Skin of body (tissue), 2 donors: Measurements from ENCODE around the gene METTL23. TPM values are rescaled to one million over a fixed set of nuclear protein-coding genes. Genes with fewer than 3 reads are reported as not detected.
A peak's percentile ranks its signal among the peaks of the same experiment; 100 is the strongest.
"Not testable (repeated sequence)": the region's sequence is repeated elsewhere in the genome, so short reads cannot be mapped to it uniquely, and the experiment has no call there.

Experiments
- DNase-seq: peaks from one replicate; lab custom pipeline; 2025; lab: John Stamatoyannopoulos, UW
- total RNA-seq: library from RNA; depleted of rRNA; stranded (reverse); fragments of >200 nt; gene quantifications from one replicate; pipeline ENCODE4 v1.2.3, GENCODE V29; 2014

METTL23 gene
- total RNA-seq, 1 donor from 2014 or later, result 18.1 TPM

GRCh38 chr17:76695059-76695831 lies 31.4 kb upstream of the METTL23 start:
- DNase-seq, result no peak

DNA sequence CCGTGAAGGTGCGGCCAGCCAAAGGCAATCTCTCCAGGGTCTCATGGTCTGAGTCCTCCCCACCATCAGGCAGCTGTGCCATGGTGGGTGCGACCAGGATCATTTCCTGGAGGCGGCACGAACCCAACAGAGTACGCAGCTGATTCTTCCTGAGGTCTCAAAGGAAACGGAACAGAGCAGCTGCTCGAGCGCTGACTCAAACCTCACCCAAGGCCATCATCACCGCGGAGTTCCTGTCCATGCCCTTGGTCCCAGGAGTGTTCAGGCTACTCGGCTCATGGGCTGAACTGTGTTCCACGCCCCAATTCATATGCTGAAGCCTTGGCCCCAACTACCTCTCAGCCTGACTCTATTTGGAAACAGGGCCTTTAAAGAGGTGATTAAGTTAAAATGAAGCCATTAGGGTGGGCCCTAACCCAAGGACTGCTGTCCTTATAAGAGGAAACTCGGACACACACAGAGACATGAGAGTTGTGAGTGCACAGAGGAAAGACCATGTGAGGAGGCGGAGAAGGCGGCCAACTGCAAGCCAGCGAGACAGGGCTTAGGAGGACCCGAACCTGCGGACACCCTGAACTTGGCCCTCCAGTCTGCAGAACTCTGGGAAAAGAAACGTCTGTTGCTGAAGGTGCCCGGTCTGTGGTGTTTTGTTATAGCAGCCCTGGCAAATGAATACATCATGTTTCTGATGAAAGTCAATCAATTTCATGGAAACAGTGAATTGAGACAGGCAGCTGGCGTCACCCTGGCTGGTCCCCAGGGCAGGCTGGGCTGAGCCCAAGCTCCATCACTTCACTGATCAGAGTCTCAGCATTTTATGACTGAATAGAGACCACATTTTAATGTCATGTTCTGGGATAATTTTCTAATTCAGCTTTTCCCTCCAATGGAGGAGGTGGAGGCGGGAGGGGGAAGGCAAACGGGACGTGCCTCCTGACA lies 29.6 kb upstream of the METTL23 start:
- DNase-seq, result no peak

GRCh38 chr17:76697702-76698465 lies 28.8 kb upstream of the METTL23 start:
- DNase-seq, result no peak

GRCh38 chr17:76698466-76698977 lies 28.1 kb upstream of the METTL23 start:
- DNase-seq, result not testable (repeated sequence)

DNA sequence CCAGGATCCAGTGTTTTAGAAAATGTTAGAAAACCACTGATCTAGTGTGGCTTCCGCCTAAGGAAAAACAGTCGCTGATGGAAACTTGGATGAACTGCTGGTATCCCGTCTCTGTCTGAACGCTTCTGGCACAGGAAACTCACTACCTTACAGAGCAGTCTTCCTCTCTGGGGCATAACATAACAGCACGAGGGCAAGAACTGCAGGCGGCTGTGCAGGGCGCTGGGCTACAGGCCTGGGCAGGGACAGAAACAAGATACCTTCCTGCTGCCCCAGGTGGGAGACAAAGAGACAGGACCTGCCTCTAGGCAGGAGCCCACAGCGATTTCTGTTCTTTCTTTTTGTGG lies 26.4 kb upstream of the METTL23 start:
- peak; percentile 19 for DNase-seq

- peak; percentile 74 for DNase-seq
These were observed 25.8 kb upstream of the METTL23 start for GRCh38 chr17:76700617-76701470.

GRCh38 chr17:76701471-76701967 lies 25.1 kb upstream of the METTL23 start:
- no peak for DNase-seq

DNA sequence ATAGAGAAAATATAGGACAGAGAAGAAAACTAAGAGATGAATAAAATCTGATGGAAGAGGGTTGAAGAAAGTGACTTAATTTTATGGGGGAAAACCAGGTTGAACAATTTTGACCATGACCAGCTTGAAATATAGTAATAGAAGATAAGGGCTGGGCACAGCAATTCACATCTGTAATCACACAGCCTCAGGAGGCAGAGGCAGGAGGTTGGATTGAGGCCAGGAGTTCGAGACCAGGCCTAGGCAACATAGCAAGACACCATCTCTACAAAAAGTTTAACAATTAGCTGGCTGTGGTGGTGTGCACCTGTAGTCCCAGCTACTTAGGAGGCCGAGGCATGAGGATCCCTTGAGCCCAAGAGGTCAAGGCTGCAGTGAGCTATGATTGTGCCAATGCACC lies 24.6 kb upstream of the METTL23 start:
- DNase-seq, result no peak

GRCh38 chr17:76702941-76703637 lies 23.6 kb upstream of the METTL23 start:
- DNase-seq, result no peak

- no peak for DNase-seq
These were observed 21.8 kb upstream of the METTL23 start for GRCh38 chr17:76704805-76705204.

DNA sequence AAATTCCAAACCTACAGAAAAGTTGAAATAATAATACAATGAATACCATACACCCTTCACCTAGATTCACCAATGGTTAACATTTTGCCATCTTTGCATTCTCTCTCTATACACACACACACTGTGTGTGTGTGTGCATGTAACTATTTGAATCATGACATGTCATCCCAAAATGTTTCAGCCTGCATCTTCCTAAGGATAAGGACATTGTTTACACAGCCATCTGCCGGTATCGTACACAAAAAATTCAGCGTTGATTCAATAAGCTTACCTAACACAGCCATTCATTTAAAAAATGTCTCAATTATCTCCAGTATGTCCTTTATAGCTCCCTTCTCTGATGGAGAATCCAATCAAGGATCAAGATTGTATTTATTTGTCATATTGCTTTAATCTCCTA lies 19.8 kb upstream of the METTL23 start:
- no peak for DNase-seq

DNA sequence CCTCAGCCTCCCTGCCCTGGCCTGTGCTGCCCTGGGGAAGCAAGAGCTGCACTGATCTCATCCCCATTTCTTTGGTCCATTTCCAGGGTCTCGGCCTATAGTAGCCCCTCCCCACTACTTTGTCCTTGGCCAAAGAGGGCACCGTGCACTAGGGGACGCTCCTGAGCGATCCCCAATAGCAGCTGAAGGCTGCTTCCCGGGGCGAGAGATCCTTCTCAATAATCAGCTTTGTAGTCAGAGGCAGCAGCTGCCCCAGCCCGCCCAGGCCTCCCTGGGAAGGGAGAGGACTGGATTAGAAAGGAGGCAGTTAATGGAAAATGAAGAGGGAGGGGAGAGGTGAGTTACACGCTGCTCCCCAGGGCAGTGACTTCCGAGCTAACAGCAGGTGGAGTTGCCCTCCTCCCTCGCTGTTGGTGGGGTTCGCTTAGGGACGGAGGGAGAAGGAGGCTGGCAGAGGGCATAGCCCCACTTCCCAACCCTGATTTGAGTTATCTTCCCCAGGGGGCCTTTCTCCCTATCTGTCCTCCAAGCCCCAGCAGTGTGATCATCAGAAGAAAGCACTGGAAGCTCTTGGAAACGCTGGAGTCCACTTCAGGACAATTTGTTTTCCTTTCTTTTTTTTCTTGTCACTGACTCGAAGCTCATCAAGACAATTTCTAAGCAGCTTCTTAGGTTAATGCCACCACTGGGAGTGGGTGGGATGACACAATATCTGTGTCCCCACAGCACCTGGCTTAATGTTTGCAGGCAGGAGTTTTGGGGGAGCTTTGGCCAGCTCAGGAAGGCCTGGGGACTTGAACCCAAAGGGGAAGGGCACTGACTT lies 18.4 kb upstream of the METTL23 start:
- peak; percentile 14 for DNase-seq

DNA sequence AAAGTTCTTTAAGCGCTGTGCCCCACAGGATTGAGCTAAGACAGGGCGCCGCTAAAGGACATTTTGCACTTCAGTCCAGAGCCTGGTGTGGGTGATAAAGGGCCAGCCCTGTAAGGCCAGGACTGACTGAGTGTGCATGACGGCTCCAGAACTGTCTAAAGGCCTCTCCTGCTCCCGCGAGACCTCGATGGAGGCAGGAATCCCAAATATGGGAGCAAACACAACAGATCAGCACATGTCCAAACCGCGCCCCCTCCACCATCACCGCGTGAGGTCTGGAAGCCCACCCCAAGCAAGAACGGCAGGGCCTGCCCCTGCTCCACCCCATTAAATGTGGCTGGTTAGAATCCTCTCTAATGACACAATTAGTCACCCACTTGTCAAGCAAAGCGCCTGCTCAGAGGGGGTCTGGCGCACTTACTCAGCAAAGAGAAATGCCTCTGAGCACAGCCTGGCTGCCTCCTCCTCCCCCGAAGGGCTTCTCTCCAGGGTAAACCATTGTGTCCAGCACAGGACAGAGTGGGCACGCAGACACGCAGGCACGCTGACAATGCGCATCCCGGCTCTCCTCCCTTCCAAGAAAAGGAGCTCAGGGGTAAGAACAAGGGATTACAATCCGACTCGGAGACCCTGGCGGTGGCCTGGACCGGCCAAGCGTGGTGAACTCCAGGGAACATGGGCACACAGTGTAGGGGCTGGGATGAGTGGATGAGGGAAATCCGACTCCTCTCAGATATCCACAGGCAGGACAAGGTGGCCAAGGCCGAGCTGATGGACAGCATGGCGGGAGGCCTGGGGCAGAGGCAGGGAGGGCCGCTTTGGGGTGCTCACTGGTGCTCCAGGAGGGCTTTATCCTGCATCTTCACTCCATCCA lies 17.3 kb upstream of the METTL23 start:
- peak; percentile 84 for DNase-seq

DNA sequence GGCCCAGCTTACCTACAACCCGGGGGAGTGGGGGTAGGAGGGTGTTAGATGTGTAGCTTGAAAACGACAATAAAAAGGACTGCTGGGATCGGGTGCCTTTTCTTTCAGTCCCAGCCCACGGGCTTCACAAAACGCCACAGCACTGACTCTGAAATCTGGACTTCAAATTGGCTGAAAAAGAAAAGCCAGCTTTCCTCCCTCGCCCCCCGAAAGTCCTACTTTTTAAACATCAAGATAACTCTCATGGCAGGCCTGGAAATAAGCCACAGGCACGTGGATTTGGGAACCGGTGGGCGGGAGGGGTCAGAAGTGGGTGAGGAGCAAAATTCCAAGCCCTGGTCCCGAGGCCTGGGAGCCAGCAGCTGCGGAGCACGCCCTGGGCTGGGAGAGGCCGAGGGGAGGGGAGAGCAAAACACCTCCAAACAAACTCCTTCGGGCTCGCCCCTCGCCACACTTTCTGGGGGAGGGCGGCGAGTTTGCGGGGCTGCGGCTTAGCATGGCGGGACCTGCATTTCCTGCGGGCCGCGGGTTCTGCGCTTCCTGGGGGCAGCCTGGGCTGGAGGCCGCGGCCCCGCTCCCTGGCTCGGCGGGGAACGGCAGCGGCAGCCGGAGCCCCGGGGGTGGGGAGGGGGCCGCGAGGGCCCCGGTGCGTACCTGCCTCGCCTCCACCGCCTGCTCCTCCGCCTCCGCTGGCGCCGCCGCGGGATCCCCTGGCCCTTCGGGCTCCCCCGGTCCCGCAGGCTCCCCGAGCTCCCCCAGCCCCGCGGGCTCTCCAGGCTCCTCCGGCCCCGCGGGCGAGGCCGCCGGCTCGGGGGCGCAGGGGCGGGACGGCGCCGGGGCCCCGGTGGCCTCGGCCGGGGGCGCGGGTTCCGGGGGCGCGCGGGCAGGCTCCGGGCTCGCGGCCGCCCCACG lies 16.4 kb upstream of the METTL23 start:
- not testable (repeated sequence) for DNase-seq

DNA sequence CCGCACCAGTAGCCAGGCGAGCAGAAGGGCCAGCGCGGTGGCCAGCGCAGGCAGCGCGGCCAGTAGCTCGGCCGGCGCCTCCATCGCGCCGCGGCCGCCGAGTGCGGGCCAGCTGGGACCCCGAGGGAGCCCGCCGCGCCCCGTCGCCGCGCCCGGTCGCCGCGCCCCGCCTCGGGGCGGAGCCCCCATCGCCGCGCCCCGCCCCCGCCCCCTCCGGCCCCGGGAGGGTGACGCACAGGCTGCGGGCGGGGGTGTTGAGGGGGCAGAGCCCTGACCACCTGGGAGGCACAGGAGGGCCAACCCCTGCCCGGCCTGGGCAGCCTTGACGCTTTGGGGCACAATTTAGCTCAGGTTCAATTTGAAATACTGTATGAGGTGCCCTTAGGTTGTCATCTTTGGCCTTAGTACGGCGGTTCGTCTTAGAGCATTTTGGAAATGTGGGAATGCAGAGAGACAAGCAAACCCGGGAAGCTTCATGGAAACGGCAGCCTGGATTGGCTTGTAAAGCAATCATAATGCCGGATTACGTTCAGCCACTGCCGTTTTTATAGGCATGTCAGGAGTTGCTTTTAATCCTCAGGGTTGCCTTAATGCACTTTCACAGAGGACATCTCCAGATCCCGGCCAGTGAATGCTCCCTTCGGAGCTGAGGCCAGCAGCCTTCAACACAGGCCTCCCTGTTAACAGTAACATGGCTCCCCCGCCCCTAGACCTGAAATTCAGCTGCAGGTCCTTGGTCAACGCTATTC lies 15.6 kb upstream of the METTL23 start, which contains the start of gene MXRA7:
MXRA7 (minus strand) TSS at position 103 of the 749 bp plus-strand sequence; CDS start at position 84, 19 bp downstream.
- DNase-seq, result peak; percentile 45

GRCh38 chr17:76712321-76712720 lies 14.3 kb upstream of the METTL23 start:
- not testable (repeated sequence) for DNase-seq
